CD1c-positive myeloid dendritic cell (primary cell): ENCODE measurements around the gene TBC1D20.

ENCODE experiments used
- DNase-seq: peaks from one replicate; pipeline ENCODE4 v3.0.0-alpha.2; 2016; ENCODE audit errors: extremely low spot score

TBC1D20 gene

DNA sequence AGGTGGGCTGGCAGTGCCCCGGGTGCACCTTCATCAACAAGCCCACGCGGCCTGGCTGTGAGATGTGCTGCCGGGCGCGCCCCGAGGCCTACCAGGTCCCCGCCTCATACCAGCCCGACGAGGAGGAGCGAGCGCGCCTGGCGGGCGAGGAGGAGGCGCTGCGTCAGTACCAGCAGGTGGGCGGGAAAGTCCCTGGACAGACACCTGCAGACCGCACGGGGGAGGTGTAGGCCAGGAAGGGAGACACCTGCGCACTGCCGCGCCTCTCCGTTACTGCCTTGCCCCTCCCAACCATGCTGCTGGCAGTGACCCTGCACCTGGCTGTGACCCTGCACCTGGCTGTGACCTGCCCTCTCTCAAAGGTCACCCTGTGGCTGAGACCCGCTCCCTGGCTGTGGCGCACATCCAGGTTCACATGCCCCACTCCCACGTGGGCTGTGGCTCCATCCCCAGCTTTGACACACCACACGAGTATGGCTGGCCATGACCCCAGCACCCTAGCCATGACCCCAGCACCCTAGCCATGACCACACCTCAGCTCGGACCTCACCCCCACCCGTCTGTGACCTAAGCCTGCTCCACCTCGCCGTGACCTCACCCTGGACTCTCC is 42.7 kb downstream of the TBC1D20 start:
- no peak for DNase-seq

DNA sequence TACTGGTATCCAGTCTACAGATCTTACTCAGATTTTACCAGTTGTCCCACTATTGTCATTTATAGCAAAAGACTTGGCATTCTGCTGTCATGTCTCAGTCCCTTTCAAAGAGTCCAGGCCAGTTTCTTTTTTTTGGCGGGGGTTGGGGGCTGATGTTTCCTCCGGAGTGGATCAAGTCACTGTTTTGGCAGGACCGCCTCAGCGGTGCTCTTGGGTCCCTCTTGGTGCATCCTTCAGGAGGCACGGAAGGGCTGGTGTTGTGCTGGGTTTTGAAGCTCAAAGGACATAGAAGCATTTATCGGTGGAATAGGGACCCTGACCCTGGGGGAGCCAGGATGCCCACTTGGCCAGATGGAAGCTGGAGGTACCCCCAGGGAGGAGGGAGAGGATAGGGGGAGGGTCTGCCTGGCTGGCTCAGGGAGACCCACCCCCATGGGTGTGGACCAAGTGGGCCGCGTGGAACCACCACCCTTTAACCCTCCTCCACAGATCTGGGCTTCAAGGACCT is 43.4 kb downstream of the TBC1D20 start:
- DNase-seq = no peak

DNA sequence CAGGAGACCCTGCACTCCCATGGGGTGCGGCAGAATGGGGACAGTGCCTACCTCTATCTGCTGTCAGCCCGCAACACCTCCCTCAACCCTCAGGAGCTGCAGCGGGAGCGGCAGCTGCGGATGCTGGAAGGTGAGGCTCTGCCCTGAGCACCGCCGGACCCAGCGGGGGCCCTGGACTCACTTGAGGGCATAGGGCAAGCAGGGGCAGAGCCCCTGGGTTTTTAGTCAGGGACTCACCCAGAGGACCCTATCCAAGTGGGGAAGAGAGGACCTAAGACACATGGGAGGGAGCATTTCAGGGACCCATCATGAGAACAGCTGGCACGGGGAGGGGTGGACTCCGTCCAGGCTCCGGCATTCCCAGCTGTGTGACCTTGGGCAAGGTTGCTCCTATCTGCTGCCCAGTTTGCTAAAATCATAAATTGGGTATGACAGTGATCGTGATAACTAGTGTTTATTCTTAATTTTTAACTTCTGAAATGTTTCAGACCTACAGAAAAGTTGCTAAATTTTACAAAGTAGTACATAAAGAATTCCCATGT is 44.5 kb downstream of the TBC1D20 start:
- DNase-seq = no peak

DNA sequence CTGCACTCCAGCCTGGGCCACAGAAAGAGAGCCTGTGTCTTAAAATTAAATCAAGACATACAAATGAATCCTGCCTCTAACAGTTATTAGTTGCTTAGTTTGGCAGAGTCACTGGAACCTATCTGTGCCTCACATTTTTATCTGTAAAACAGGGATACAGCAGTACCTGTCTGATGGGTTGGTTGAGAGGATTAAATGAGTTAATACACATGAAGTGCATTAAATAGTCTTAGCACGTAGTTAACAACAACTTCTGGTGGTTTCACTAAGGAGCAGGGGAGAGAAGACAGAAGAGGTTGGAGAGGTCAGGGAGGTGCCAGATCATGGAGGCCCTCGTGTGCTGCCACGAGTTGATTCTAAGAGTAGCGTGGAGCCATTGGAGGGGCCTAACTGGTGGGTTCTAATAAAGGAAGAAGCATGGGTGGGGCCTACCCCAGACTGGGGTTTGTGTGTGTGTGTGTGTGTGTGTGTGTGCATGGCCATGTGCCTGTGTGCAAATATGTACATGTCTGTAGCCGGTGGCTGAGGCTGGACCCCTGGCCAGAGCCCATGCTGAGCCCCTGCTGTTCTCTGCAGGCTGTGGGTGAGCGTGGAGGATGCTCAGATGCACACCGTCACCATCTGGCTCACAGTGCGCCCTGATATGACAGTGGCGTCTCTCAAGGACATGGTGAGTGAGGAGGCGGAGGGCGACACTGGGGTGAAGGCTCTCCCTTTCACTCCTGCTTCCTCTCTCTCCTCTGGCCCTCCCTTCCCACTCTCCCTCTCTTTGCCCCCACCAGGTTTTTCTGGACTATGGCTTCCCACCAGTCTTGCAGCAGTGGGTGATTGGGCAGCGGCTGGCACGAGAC is 45.2 kb downstream of the TBC1D20 start:
- DNase-seq = no peak

DNA sequence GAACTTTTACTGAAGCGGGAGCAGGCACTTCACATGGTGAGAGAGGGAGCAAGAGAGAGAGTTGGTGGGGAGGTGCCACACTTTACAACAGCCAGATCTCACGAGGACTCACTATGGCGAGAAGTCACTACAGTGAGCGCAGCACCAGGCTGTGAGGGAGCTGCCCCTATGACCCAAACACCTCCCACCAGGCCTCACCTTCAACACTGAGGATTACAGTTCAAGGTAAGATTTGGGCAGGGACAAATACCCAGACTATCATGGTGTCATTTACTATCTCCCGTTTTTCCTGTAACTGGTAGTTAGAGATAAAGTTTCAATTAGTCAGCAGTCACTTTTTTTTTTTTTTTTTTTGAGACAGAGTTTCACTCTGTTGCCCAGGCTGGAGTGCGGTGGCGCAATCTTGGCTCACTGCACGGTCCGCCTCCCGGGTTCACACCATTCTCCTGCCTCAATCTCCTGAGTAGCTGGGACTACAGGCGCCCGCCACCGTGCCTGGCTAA is 46.5 kb downstream of the TBC1D20 start:
- no peak for DNase-seq

DNA sequence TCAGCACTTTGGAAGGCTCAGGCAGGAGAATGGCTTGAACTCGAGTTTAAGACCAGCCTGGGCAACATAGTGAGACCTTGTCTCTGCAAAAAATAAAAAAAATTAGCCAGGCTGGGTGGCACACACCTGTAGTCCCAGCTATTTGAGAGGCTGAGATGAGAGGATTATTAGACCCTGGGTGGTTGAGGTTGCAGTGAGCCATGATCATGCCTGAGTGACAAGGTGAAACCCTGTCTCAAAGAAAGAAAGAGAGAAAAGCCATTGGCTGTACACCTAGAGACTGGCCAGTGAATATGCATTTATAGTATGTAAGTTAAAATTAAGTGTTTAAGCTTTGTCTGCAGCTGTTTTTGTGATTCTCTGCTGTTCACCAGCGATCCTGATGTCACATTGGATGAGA is 48.2 kb downstream of the TBC1D20 start:
- DNase-seq = no peak

DNA sequence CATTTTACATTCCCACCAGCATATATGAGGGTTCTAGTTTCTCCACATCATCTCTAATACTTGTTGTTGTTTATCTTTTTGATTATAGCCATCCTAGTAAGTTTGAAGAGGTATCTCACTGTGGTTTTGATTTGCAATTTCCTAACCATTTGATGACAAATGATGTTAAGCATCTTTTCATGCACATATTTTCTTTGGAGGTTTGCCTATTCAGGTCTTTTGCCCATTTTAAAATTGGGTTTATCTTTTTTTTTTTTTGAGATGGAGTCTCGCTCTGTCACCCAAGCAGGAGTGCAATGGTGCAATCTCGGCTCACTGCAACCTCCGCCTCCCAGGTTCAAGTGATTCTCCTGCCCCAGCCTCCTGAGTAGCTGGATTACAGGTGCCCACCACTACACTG is 50.3 kb downstream of the TBC1D20 start:
- DNase-seq = no peak

DNA sequence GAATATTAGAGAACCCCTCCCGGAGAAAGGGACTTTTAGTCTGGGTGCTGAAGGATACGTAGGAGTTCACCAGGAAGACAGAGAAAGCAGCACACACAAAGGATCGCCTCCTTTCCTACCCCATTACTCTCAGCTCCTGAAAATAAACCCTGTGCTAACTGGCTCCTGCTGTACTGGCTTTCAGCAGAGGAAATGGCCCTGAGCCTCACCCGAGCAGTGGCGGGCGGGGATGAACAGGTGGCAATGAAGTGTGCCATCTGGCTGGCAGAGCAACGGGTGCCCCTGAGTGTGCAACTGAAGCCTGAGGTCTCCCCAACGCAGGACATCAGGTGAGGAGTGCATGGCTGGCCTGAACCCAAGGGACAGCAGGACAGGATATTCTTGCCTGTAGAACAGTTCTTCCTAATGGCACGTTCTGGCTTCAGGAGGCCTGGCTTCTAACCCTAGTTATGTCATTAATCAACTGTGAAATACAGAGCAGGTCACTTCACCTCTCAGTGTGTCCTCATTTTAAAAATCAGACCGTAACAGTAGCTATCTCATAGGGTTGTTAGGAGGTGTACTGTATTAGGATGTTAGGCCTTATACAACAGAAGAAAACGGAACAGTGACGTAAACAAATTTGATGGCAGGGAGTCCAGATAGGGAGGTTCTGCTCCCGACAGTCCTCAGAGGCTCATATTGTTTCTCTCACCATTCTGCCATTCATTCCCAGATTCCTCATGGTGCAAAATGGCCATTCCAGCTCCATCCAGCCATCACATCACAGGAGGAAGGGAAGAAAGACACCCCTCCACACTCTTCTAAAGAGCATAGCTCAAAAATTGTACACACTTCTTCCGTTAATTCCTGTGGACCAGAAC is 52.4 kb downstream of the TBC1D20 start:
- DNase-seq = no peak

DNA sequence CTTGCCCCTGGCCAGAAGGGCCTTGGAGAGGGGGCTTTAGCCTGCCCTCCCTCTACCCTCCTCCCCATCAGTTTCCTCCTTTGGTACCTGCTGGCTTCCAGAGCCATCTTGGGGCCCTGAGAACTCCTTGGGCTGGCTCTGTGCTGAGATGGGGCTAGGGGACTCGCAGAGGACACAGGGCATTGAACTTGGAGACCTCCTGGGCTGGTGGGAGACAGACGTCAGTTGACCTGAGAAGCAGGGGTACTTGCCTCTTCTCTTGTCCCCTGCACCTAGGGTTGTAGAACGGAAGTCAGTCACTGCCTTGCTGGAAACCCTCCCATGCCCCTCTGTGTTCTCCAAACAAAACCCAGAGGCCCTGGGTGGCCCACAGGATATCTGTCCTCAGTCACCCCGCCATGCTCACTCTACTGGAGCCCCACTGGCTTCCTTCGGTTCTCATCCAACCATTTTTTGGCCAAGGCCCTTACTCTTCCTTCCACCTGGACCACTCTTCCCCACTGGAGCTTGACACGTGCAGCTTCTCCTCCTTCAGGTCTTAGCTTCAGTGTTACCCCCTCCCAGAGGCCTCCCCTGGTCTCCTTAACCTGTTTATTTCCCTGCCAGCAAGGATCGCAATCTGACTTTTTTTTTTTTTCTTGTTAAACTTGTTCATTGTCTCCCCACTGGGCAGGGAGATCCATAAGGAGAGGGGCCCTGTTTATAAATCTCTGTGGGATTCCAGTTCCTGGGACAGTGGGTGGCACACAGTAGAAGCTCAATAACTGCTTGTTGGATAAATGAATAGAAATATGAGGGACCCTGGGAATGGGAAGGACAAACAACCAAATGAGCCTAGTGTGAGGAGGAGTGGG is 53.3 kb downstream of the TBC1D20 start:
- no peak for DNase-seq

DNA sequence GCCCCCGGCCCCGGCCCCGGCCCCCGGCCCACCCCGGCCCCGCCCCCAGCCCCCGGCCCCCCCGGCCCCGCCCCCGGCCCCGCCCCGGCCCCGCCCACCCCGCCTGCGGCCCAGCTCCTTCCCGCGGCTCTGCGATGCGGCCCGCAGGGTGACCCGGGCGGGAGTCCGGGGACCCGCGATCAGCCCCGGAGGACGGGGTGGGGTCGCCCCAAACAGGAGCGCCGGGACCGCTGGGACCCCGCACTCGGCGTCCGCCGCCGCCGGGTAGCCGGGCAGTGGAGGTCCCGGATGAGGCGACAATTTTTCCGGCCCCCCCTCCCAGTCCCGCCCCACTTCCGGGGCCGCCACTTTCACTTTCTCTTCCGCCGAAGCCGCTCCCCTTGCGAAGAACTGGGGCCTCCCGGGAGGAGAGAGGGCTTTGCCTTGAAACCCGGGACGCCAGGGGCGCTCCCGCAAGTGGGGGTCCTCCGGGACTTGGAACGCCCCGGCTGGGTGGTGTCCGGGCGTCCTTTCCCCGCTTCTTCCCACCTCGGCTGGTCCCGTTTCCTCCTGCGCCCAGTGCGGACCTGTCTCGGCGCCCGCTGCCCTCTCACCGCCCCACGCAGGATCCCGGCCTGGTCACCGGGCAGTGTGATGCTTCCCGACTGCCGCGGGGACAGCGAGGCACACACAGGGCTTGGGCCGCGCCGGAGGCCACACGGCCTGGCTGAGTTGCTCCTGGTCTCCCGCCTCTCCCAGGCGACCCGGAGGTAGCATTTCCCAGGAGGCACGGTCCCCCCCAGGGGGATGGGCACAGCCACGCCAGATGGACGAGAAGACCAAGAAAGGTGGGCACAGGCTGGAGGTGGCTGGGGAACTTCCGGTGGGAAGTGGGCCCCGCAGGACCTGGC is 54.1 kb downstream of the TBC1D20 start, which contains the start of gene RBCK1:
Gene RBCK1 (plus strand): TSS at position 347 of the 890 bp plus-strand sequence. CDS start 459 bp downstream, at position 806.
- DNase-seq = peak; percentile 90

DNA sequence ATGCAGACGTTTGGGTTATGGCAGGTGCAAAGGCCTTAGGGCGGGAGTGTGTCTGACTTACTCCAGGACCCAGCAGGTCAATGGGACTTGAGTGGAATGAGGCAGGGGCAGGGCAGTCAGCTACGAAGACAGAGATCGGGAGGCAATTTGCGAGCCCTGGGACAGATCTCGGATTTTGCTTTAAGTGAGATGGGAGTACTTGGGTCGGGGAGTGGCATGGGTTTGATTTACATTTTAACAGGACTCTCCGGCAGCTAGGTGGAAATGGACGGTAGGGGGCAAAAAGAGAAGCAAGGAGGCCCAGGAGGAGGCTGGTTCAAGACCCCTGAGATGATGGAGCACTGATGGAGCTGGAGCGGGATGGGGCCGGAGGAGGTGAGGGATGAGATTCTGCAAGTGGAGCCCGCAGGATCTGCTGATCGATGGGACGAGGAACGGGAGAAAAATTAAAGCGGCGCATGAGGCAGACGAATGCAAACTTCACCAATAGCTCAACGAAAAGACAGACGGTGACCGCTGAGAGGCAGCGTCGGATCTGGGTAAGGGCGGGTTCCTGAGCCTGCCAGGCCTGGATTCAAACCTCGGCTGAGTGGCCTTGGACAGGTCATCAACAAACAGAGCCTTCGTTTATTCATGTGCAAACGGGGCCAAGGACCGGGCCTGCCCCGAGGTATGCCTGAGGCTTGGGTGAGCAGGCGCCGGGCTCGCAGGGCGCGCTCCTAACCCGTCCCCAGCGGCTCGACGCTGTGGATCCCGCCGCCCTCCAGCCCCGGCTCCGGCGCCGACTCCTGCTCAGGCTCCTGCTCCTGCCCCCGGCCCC is 55.0 kb downstream of the TBC1D20 start:
- peak; percentile 76 for DNase-seq

DNA sequence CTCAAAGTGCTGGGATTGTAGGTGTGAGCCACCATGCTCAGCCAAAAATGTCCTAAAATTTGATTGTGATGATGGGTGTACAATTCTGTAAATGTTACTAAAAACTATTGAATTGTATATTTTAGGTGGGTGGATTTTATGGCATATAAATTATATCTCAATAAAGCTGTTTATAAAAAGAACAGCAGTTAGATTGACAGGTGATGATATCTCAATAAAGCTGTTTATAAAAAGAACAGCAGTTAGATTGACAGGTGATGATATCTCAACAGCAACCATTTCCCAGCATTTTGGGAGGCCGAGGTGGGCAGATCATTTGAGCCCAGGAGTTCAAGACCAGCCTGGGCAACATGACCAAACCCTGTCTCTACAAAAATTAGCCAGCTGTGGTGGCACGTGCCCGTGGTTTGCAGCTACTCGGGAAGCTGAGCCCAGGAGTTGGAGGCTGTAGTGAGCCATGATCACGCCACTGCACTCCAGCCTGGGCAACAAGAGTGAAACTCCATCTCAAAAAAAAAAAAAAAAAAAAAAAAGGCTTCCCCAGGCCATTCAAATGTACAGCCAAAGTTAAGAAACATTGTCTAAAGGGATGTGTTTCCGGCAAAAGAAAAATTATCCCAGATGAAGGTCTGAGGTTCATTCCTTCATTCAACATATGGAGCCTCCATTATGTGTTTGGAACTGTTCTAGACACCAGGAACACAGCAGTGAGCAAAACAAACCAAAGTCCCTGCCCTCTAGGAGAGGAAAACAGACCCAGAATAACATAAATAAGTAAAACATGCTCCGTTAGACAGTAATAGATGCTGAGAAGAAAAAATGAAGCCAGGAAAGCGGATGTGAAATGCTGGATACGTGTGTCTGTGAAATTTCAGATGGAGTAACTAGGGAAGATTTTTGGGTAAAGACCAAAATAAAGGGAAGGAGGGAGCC is 55.9 kb downstream of the TBC1D20 start:
- DNase-seq = no peak

DNA sequence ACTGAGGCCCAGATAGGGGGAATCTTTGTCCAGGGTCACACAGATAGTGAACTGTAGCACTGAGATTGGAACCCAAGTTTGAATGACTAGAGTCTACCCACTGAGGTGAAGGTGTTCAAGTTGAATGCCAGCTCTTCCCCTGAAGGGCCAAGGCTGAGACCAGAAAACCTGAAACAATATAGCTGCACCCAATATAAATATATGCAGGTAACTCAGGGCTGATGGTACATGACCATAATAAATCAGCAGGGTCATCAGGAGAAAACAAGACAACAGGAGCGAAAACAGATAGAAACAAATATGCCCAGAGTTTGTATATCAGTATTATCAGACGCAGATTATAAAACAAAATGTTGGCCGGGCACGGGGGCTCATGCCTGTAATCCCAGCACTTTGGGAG is 58.2 kb downstream of the TBC1D20 start:
- no peak for DNase-seq

DNA sequence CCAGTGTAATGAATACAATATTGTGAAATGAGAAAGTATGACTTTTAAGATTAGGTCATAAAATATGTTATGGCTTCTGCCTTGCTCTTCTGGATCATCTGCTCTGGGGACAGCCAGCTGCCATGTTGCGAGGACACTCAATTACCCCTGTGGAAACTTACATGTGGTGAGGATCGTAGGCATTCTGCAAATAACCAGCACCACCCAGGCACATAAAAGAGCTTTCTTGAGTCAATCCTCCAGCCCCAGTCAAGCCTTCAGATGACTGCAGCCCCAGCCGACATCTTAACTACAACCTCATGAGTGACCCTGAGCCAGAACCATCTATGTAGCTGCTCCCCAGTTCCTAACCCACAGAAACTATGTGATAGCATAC is 58.8 kb downstream of the TBC1D20 start:
- DNase-seq = no peak

DNA sequence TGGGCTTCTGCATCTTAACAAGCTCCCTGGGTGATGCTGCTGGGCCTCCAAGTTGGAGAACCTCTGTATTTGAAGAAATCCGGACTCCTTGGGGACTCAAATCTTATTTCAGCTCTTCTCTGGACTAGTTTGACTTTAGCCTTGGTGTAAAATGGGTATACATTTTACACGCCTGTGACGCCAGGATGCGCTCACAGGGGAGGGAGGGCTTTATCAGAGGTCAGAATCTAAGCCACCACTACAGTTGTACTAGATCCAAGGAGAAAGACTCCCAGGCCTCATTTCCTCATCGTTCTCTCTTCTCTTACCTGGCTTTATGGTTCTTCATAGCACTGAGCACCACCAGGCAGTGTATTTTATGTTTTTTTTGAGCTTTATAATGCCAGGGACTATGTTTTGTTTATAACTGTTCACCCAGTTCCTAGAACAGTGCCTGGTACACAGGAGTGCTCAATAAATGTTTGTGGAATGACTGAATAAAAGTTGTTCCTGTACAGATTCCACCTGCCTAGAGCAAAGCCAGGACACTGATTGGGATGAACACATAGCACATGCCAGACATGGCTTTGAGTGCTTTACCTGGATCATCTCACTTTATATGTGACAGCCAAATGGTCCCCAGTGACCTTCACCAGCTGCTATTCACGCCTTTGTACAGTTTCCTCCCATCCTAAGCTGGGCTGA is 59.3 kb downstream of the TBC1D20 start:
- DNase-seq = no peak

DNA sequence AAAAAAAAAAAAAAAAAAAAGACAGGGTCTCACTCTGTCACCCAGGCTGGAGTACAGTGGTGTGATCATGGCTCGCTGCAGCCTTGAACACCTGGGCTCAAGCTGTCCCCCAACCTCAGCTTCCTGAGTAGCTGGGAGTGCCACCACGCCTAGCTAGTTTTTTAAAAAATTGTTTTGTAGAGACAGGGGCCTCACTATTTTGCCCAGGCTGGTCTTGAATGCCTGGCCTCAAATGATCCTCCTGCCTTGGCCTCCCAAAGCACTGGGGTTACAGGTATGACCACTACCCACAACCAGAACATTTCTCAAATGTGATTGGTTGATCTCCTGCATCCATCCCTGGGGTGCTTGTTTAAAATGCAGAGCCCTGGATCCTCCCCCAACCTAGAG is 59.8 kb downstream of the TBC1D20 start:
- no peak for DNase-seq
